GM23248 (cell line): ENCODE data around the gene MVP. TPM values are rescaled to one million over a fixed set of nuclear protein-coding genes. Genes with fewer than 3 reads are reported as not detected.

Experiments
- DNase-seq: peaks from one replicate; pipeline ENCODE4 v3.0.0-alpha.2; 2015
- H2AFZ ChIP-seq: fragments of 200-600 bp; sonication (generic); 2 replicates; pipeline ENCODE4 v1.6.1; 2016; ENCODE audit warnings: antibody characterized with exemption
- H3F3A ChIP-seq: fragments of 200-600 bp; sonication (generic); 2 replicates; pipeline ENCODE4 v1.6.1; 2016; ENCODE audit warnings: mild to moderate bottlenecking, antibody characterized with exemption, mixed run types; ENCODE audit not compliant: insufficient read depth
- H3K27ac ChIP-seq: fragments of 200-600 bp; sonication (generic); 2 replicates; pipeline ENCODE4 v1.5.1; 2016; ENCODE audit warnings: mild to moderate bottlenecking
- H3K27me3 ChIP-seq: fragments of 200-600 bp; sonication (generic); replicated peaks from 2 replicates; pipeline ENCODE4 v1.6.1; 2016; ENCODE audit warnings: mild to moderate bottlenecking; ENCODE audit not compliant: insufficient read depth
- H3K36me3 ChIP-seq: fragments of 200-600 bp; sonication (generic); 2 replicates; pipeline ENCODE4 v1.6.1; 2016; ENCODE audit warnings: low read depth, mild to moderate bottlenecking
- H3K4me1 ChIP-seq: fragments of 200-600 bp; sonication (generic); 2 replicates; pipeline ENCODE4 v1.6.1; 2016; ENCODE audit warnings: mild to moderate bottlenecking; ENCODE audit not compliant: insufficient read depth
- H3K4me2 ChIP-seq: fragments of 200-600 bp; sonication (generic); one replicate; pipeline ENCODE4 v1.6.1; 2016; ENCODE audit warnings: mild to moderate bottlenecking; ENCODE audit not compliant: unreplicated experiment
- H3K4me3 ChIP-seq: fragments of 200-600 bp; sonication (generic); 2 replicates; pipeline ENCODE4 v1.5.1; 2016; ENCODE audit warnings: mild to moderate bottlenecking
- H3K79me2 ChIP-seq: fragments of 200-600 bp; sonication (generic); 2 replicates; pipeline ENCODE4 v1.6.1; 2016; ENCODE audit warnings: mild to moderate bottlenecking; ENCODE audit not compliant: insufficient read depth
- H3K9ac ChIP-seq: fragments of 200-600 bp; sonication (generic); 2 replicates; pipeline ENCODE4 v1.6.1; 2016; ENCODE audit warnings: mild to moderate bottlenecking
- H3K9me2 ChIP-seq: fragments of 200-600 bp; sonication (generic); 2 replicates; pipeline ENCODE4 v1.6.1; 2016; ENCODE audit warnings: mixed run types, mild to moderate bottlenecking, moderate library complexity; ENCODE audit not compliant: insufficient read depth
- H3K9me3 ChIP-seq: fragments of 200-600 bp; sonication (generic); one replicate; pipeline ENCODE4 v1.6.1; 2017; ENCODE audit warnings: low read depth
- H4K20me1 ChIP-seq: fragments of 200-600 bp; sonication (generic); 2 replicates; pipeline ENCODE4 v1.6.0; 2016; ENCODE audit not compliant: insufficient read depth
- EZH2 ChIP-seq: fragments of 200-600 bp; sonication (generic); IDR thresholded peaks from 2 replicates; pipeline ENCODE4 v1.6.1; 2018; ENCODE audit warnings: antibody characterized with exemption, mild to moderate bottlenecking; ENCODE audit not compliant: insufficient read depth, poor library complexity, severe bottlenecking
- EZH2phosphoT487 ChIP-seq: fragments of 200-600 bp; sonication (generic); IDR thresholded peaks from 2 replicates; pipeline ENCODE4 v1.6.1; 2018; ENCODE audit warnings: antibody characterized with exemption, moderate library complexity, mild to moderate bottlenecking, low read depth; ENCODE audit not compliant: insufficient read depth
- WGBS, 2 experiments: methylation state at CpG; one replicate each; pipeline ENCODE4 v1.1.6; 2015 to 2017; ENCODE audit warnings: low lambda C conversion rate in 2 of 2, low coverage in 1 of 2; ENCODE audit errors: missing lambda C conversion rate in 2 of 2; 5-methylcytosine and 5-hydroxymethylcytosine counted together
- in situ Hi-C: fragments of 300-500 bp; cut with MboI; formaldehyde crosslinking; loops from 2 replicates; pipeline ENCODE4 v1.15.0; 2020
- polyA plus RNA-seq: library from polyadenylated mRNA; unstranded; fragments of >200 nt; fragmentation: Nextera tagmentation; extraction: Ambion mirVana; gene quantifications from 2 replicates; pipeline ENCODE4 v1.2.1, GENCODE V29; 2016
- total RNA-seq: library from RNA; depleted of rRNA; stranded (reverse); fragments of >200 nt; shearing (Covaris generic); gene quantifications from 2 replicates; pipeline ENCODE4 v1.2.3, GENCODE V29; 2014

Gene MVP
- total and polyA plus RNA-seq, 2 experiments from 2014 or later = 230 to 272 TPM

DNA sequence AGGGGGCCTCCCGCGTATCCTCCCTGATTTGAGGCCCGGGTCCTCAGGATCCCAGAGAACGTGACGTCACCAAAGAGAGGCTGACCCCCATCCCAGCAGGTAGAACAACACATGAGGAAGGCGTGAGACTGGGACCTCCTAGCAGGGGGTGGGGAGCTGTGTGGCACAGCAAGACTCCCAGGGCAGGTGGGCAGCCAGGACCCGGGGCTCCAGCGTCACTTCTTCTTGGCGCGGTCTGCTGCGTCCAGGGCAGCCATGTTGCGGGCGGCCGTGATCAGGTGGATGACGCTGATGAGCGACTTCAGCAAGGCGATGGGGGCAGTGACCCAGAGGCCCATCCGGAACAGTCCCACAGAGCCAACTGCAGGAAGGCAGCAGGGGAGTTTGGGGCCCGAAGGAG is 38.7 kb downstream of the MVP start:
- WGBS, 2 experiments = 96 to 97% methylated on average over 17 to 18 of the region's 19 CpGs
- no peaks in the 10 kb centered on the region for H3K9me2 ChIP-seq

DNA sequence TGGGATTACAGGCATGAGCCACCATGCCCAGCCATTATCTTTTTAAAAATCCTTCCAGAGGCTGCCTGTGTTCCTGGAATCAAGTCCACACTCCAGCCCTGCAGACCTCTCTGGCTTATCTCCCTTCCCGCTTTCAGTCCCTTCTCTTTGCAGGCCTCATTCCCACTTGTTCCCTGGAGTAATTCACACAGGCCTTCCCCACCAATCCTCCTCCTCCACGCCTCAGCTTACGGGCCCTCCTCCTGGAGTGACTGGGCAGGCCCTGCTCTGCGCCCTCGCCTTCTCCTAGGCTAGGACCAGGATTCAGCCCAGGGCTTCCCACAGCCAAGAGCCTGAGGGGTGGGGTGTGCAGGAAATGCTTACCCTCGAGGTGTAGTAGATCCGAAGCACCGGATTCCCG is 40.0 kb downstream of the MVP start:
- Histone ChIP-seq H3K4me3 (no peak overlapping the region), H3K9me2 (no peaks in the 10 kb centered on the region), H3K79me2 (peaks cover 28% of the 10 kb centered on the region), H3K27me3 (no peaks in the 10 kb centered on the region), H3K27ac (no peak overlapping the region), H3K4me2 (no peak overlapping the region), H3K9ac (no peak overlapping the region), H3K4me1 (peaks cover 21% of the 10 kb centered on the region), H3K9me3 (no peaks in the 10 kb centered on the region), H2AFZ (no peak overlapping the region), H3F3A (peaks cover 23% of the 10 kb centered on the region), H3K36me3 (no peaks in the 10 kb centered on the region), H4K20me1 (no peaks in the 10 kb centered on the region)
- DNase-seq = no peak
- in situ Hi-C loops = no loop called here
- TF ChIP-seq EZH2phosphoT487 (no peak), EZH2 (no peak)
- WGBS, 2 experiments = 86 to 91% methylated on average over 9 of the region's 9 CpGs

More for the DNA sequence above, 38.7 kb downstream of the MVP start:
- H3K4me1 ChIP-seq = peaks cover 21% of the 10 kb centered on the region
- no peaks in the 10 kb centered on the region for H3K36me3 ChIP-seq
- no peak for DNase-seq
- no peak for TF ChIP-seq EZH2
- no peak for TF ChIP-seq EZH2phosphoT487
- H2AFZ ChIP-seq = no peak overlapping the region
- no peaks in the 10 kb centered on the region for H3K27me3 ChIP-seq
- H3K79me2 ChIP-seq = peaks cover 28% of the 10 kb centered on the region
- peaks cover 23% of the 10 kb centered on the region for H3F3A ChIP-seq
- no peak overlapping the region for H3K4me3 ChIP-seq
- H3K9ac ChIP-seq = no peak overlapping the region
- no peak overlapping the region for H3K27ac ChIP-seq
- in situ Hi-C loops = no loop called here
- H3K9me3 ChIP-seq = no peaks in the 10 kb centered on the region
- H3K4me2 ChIP-seq = no peak overlapping the region
- no peaks in the 10 kb centered on the region for H4K20me1 ChIP-seq

DNA sequence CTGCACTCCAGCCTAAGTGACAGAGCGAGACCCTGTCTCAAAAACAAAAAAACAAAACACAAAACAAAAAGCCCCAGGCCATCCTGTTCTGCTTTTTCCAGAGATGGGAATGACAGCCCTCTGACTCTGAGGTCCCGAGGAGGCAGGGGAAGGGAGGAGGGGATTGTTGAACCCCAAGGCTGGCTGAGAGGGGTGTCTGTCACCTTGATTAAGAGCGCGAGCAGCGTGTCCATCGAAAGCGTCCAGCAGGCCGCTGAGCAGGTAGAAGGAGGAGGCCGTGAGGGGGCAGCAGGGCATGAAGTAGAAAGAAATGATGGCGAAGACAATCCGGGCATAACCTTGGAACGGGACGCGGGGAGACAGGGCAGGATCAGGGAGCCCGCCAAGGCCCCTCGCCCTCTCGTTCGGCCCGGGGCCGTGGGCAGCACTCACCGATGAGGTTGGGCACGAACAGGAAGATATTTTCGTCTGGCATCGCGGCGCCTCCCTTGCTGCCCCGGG is 42.2 kb downstream of the MVP start:
- in situ Hi-C loops = no loop called here
- no peak for TF ChIP-seq EZH2
- no peak for TF ChIP-seq EZH2phosphoT487
- 1 to 2% methylated on average over 26 to 27 of the region's 27 CpGs for WGBS, 2 experiments

DNA sequence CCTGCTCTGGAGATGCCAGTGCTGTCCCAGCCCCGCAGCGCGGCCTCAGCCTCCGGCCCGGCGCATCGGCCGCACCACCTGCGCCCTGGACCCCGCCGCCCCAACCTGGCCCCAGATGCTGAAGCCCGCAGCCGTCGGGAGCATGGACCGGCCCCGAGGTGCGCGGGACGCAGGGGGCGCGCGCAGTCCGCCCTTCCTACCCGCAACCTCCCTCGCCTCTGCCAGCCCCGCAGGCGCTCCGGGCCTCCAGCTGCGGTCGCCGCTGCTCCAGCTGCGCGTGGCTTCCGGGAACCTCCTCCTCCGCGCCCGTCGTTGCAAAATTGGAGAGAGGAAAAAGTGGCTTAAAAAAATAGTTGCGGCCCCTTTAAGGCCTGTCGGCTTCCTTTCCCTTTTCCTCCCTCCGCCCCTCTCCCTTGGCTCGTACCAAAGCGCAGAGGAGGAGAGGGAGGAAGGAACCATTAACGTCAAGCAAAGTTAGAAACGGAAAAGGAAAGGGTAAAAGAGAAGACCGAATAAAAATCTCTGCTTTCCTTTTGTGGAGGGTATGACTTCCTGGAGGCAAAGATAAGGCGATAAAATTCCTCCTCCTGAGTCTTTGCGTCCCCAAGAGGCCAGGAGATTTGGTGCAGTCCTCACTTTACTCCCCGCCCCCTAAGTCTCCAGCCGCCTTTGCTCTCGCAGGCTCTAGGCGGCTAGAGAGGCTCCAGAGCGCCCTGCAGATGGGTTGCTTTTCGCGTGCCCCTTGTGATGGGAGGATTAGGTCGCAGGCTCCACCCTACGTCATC is 42.8 kb downstream of the MVP start, which contains the start of gene CDIPT:
CDIPT (minus strand) TSS at position 343 of the 785 bp plus-strand sequence. CDS start 369 bp downstream, outside the sequence.
- no peak for TF ChIP-seq EZH2phosphoT487
- TF ChIP-seq EZH2 = no peak
- Histone ChIP-seq H3K4me1 (peaks cover 8% of the 10 kb centered on the region), H3K9me3 (no peaks in the 10 kb centered on the region), H3K79me2 (peaks cover 28% of the 10 kb centered on the region), H3K4me3 (peak within 1 kb of the TSS; percentile 80), H3K36me3 (no peaks in the 10 kb centered on the region), H3K9ac (peak within 1 kb of the TSS; percentile 85), H3K9me2 (no peaks in the 10 kb centered on the region), H3K27ac (peak within 1 kb of the TSS; percentile 91), H3K4me2 (peak within 1 kb of the TSS; percentile 85), H3K27me3 (no peaks in the 10 kb centered on the region), H4K20me1 (no peaks in the 10 kb centered on the region), H3F3A (peaks cover 8% of the 10 kb centered on the region), H2AFZ (peak within 1 kb of the TSS; percentile 77)
- peak; percentile 98 for DNase-seq
- 1% methylated on average over 57 of the region's 57 CpGs for WGBS, 2 experiments
- in situ Hi-C loops = no loop called here

More for the DNA sequence above, 42.2 kb downstream of the MVP start:
- peaks cover 28% of the 10 kb centered on the region for H3K79me2 ChIP-seq
- no peaks in the 10 kb centered on the region for H4K20me1 ChIP-seq
- H3K9me3 ChIP-seq = no peaks in the 10 kb centered on the region
- peak; percentile 58 for DNase-seq
- peak overlapping the region; percentile 77 for H2AFZ ChIP-seq
- H3K9ac ChIP-seq = peak overlapping the region; percentile 85
- H3K27ac ChIP-seq = peak overlapping the region; percentile 91
- peak overlapping the region; percentile 85 for H3K4me2 ChIP-seq
- peak overlapping the region; percentile 80 for H3K4me3 ChIP-seq
- peaks cover 13% of the 10 kb centered on the region for H3F3A ChIP-seq
- H3K4me1 ChIP-seq = peaks cover 13% of the 10 kb centered on the region
- H3K36me3 ChIP-seq = no peaks in the 10 kb centered on the region
- H3K9me2 ChIP-seq = no peaks in the 10 kb centered on the region
- H3K27me3 ChIP-seq = no peaks in the 10 kb centered on the region
